ENCODE results near the gene IGFALS.

- TF ChIP-seq RAD21 (IDR thresholded peaks at IDR 0.05; ENCODE audit: low read length) (no peak), CTCF (conservative IDR thresholded peaks at IDR 0.05; ENCODE audit: low read depth, low read length) (no peak), MAZ (IDR thresholded peaks at IDR 0.05; ENCODE audit: borderline replicate concordance, low read depth, low read length) (no peak), BHLHE40 (IDR thresholded peaks at IDR 0.05; ENCODE audit: low read depth, low read length) (no peak), RFX5 (IDR thresholded peaks at IDR 0.05; ENCODE audit: low read depth, low read length) (no peak), POLR2A (IDR thresholded peaks at IDR 0.05; ENCODE audit: low read depth, low read length) (no peak), USF2 (IDR thresholded peaks at IDR 0.05; ENCODE audit: low read depth, low read length) (no peak), MXI1 (IDR thresholded peaks at IDR 0.05; ENCODE audit: borderline replicate concordance, low read depth, low read length) (no peak), RCOR1 (IDR thresholded peaks at IDR 0.05; ENCODE audit: insufficient replicate concordance, low read length) (no peak), SMC3 (IDR thresholded peaks at IDR 0.05; ENCODE audit: low read depth, low read length) (no peak), ELK1 (IDR thresholded peaks at IDR 0.05; ENCODE audit: borderline replicate concordance, low read depth, low read length) (no peak)
Measured at GRCh38 chr16:1768767-1769401, 24.6 kb downstream of the IGFALS start.
